Stimulated activated CD8-positive, alpha-beta memory T cell treated with anti-CD3 and anti-CD28 coated beads, Interleukin-12 subunit alpha, Interleukin-12 subunit beta, amount 100 ng/mL, for 24 hours (primary cell): ENCODE results near the gene UBE2S.

Source experiments
- DNase-seq: peaks from one replicate; pipeline ENCODE4 v3.0.0-alpha.2; 2020; ENCODE audit errors: extremely low read depth

UBE2S gene

GRCh38 chr19:55383279-55384130, 24.1 kb downstream of the UBE2S start:
- no peak for DNase-seq

GRCh38 chr19:55382522-55383054, 25.0 kb downstream of the UBE2S start:
- no peak for DNase-seq

GRCh38 chr19:55382013-55382412, 25.6 kb downstream of the UBE2S start:
- DNase-seq: no peak

- no peak for DNase-seq
These were observed 28.4 kb downstream of the UBE2S start for GRCh38 chr19:55379174-55379573.

- no peak for DNase-seq
These were observed 30.0 kb downstream of the UBE2S start for GRCh38 chr19:55377356-55378131.

- DNase-seq: no peak
These were observed 31.2 kb downstream of the UBE2S start, which contains the start of gene TMEM190 for GRCh38 chr19:55376241-55376933. Gene TMEM190, plus strand, starts transcription at chr19:55376826. Its CDS starts 28 bp downstream, at chr19:55376854.

GRCh38 chr19:55373993-55374757, 33.4 kb downstream of the UBE2S start:
- no peak for DNase-seq

- no peak for DNase-seq
These were observed 34.1 kb downstream of the UBE2S start for GRCh38 chr19:55373306-55373992.

- DNase-seq: no peak
These were observed 35.1 kb downstream of the UBE2S start for GRCh38 chr19:55372316-55373081.

- DNase-seq: no peak
These were observed 37.1 kb downstream of the UBE2S start, which contains the start of gene IL11 for GRCh38 chr19:55370305-55370988. Gene IL11, minus strand, starts transcription at chr19:55370463. Its CDS starts 153 bp downstream, at chr19:55370310.

- no peak for DNase-seq
These were observed 37.8 kb downstream of the UBE2S start for GRCh38 chr19:55369653-55370304.

- no peak for DNase-seq
These were observed 38.7 kb downstream of the UBE2S start for GRCh38 chr19:55368701-55369563.

GRCh38 chr19:55368106-55368505, 39.5 kb downstream of the UBE2S start:
- DNase-seq: no peak

GRCh38 chr19:55366790-55367189, 40.8 kb downstream of the UBE2S start:
- DNase-seq: no peak

GRCh38 chr19:55365964-55366363, 41.6 kb downstream of the UBE2S start:
- DNase-seq: no peak

GRCh38 chr19:55365245-55365644, 42.3 kb downstream of the UBE2S start:
- DNase-seq: no peak

GRCh38 chr19:55362990-55363716, 44.4 kb downstream of the UBE2S start, which contains the start of gene GARIN5B:
Gene GARIN5B, minus strand, starts transcription at chr19:55363260. Its CDS starts 194 bp downstream, at chr19:55363066.
- DNase-seq: no peak
